Stimulated activated CD4-positive, alpha-beta T cell treated with anti-CD3 and anti-CD28 coated beads, Interleukin-15, amount 100 ng/mL, for 1 hour (primary cell): ENCODE measurements around the gene AMBRA1.
"Not testable (repeated sequence)": the region's sequence is repeated elsewhere in the genome, so short reads cannot be mapped to it uniquely, and the experiment has no call there.

Experiments
- DNase-seq, 2 donors: peaks; one replicate each; pipeline ENCODE4 v3.0.0-alpha.2; 2020; ENCODE audit warnings: low read depth in 1 of 2, low spot score in 1 of 2

AMBRA1 gene

GRCh38 chr11:46537537-46538295, 56.1 kb downstream of the AMBRA1 start:
- peak; percentile 18 to 32 for DNase-seq

- no peak for DNase-seq
These were observed 56.7 kb downstream of the AMBRA1 start for GRCh38 chr11:46537121-46537520.

GRCh38 chr11:46535688-46536087, 58.1 kb downstream of the AMBRA1 start:
- no peak for DNase-seq

GRCh38 chr11:46534711-46535110, 59.1 kb downstream of the AMBRA1 start:
- no peak for DNase-seq

- no peak for DNase-seq
These were observed 60.3 kb downstream of the AMBRA1 start for GRCh38 chr11:46533396-46534100.

- no peak for DNase-seq
These were observed 63.8 kb downstream of the AMBRA1 start for GRCh38 chr11:46529928-46530574.

GRCh38 chr11:46529095-46529905, 64.5 kb downstream of the AMBRA1 start:
- DNase-seq = peak; percentile 41 to 45

GRCh38 chr11:46528445-46529094, 65.3 kb downstream of the AMBRA1 start:
- no peak for DNase-seq

GRCh38 chr11:46527591-46528130, 66.2 kb downstream of the AMBRA1 start:
- DNase-seq = no peak

- no peak for DNase-seq
These were observed 67.3 kb downstream of the AMBRA1 start for GRCh38 chr11:46526216-46527215.

- no peak for DNase-seq
These were observed 69.5 kb downstream of the AMBRA1 start for GRCh38 chr11:46524201-46524770.

GRCh38 chr11:46523290-46523689, 70.5 kb downstream of the AMBRA1 start:
- no peak for DNase-seq

- no peak for DNase-seq
These were observed 71.0 kb downstream of the AMBRA1 start for GRCh38 chr11:46522682-46523281.

- DNase-seq = no peak
These were observed 71.7 kb downstream of the AMBRA1 start for GRCh38 chr11:46521961-46522681.

GRCh38 chr11:46520971-46521745, 72.7 kb downstream of the AMBRA1 start:
- DNase-seq = no peak

GRCh38 chr11:46519351-46519750, 74.5 kb downstream of the AMBRA1 start:
- DNase-seq = no peak

- DNase-seq = not testable (repeated sequence)
These were observed 74.9 kb downstream of the AMBRA1 start for GRCh38 chr11:46518928-46519327.
